HCT116 (cell line): ENCODE results near the gene PLEKHM3.

Experiments
- CTCF ChIP-seq, 3 experiments: fragments of 200-600 bp in 1 of 3; sonication (generic) in 1 of 3; IDR thresholded peaks in 2 of 3; conservative IDR thresholded peaks in 1 of 3; 2 replicates each; pipeline ENCODE4 v1.5.1; 2012 to 2017; ENCODE audit warnings: low read depth in 2 of 3, low read length in 2 of 3, antibody characterized with exemption in 1 of 3, borderline replicate concordance in 1 of 3, control low read depth in 1 of 3, mild to moderate bottlenecking in 1 of 3, mixed read lengths in 1 of 3, mixed run types in 1 of 3, moderate library complexity in 1 of 3; ENCODE audit not compliant: insufficient read depth in 1 of 3
- EZH2 ChIP-seq: fragments of 200-600 bp; sonication (generic); IDR thresholded peaks from 2 replicates; pipeline ENCODE4 v1.6.1; 2017; ENCODE audit warnings: antibody characterized with exemption, mixed run types
- EZH2phosphoT487 ChIP-seq: fragments of 200-600 bp; IDR thresholded peaks from 2 replicates; pipeline ENCODE4 v1.6.1; 2018; ENCODE audit warnings: antibody characterized with exemption, borderline replicate concordance
- POLR2AphosphoS5 ChIP-seq: IDR thresholded peaks from 2 replicates; pipeline ENCODE4 v1.6.1; 2011; ENCODE audit warnings: mild to moderate bottlenecking, low read depth, low read length, moderate library complexity
- SIN3A ChIP-seq: IDR thresholded peaks from 2 replicates; pipeline ENCODE4 v1.6.1; 2012; ENCODE audit warnings: low read depth
- TCF7L2 ChIP-seq: IDR thresholded peaks from 2 replicates; pipeline ENCODE4 v1.7.0; 2011; ENCODE audit warnings: borderline replicate concordance, inconsistent platforms; ENCODE audit not compliant: insufficient read depth, insufficient read length; ENCODE audit errors: extremely low read depth

DNA sequence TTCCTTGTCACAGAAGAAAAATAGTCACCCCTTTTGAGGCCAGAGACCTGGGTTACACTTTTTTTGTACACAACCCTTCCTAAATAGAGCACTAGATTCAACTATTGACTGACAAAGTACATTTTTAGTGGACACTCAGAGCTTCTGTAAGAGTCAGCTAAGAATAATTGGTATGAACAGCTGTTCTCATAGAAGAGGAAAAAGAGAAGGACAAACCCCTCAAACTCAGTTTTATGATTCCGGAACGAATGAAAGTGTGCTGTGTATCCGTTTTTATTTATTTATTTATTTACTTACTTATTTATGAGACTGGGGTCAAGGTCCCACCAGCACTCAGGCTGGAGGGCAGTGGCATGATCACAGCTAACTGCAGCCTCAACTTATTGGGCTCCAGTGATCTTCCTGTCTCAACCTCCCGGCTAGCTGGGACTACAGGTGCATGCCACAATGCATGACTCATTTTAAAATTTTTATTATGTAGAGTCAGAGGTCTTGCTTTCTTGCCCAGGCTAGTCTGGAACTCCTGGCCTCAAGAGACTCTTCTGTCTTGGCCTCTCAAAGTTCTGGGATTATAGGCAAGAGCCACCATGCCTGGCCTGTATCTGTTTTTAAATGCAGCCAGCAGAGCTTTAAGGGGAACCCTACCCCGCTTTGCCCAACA, 219.6 kb downstream of the PLEKHM3 start:
- TF ChIP-seq CTCF (IDR thresholded peaks at IDR 0.05 in 2 of 3, conservative IDR thresholded peaks at IDR 0.05 in 1 of 3; ENCODE audit: borderline replicate concordance in 1 of 3, insufficient read depth in 1 of 3, low read depth in 2 of 3, low read length in 2 of 3) (no peak), SIN3A (no peak), EZH2 (no peak), TCF7L2 (no peak), POLR2AphosphoS5 (0 out of 2 replicates have a peak, but pooled peaks have one; percentile 18), EZH2phosphoT487 (no peak)
